Mucosa of gallbladder (tissue), 1 donor: ENCODE measurements around the gene P2RY2. TPM values are rescaled to one million over a fixed set of nuclear protein-coding genes. Genes with fewer than 3 reads are reported as not detected.
"Not testable (repeated sequence)": the region's sequence is repeated elsewhere in the genome, so short reads cannot be mapped to it uniquely, and the experiment has no call there.

Experiments used
- DNase-seq: peaks from one replicate; pipeline ENCODE4 v3.0.0-alpha.2; 2020; ENCODE audit warnings: low spot score
- total RNA-seq: library from RNA; stranded (reverse); gene quantifications from one replicate; pipeline ENCODE4 v1.2.1, GENCODE V29; 2021
- donor health status: DM: no; HTN: no; CAD: no.

The P2RY2 gene
- total RNA-seq, 1 donor from 2014 or later = 12.6 TPM

- DNase-seq = no peak
Measured at GRCh38 chr11:73266646-73267020, 48.6 kb downstream of the P2RY2 start.

- no peak for DNase-seq
Measured at GRCh38 chr11:73267122-73267846, 49.2 kb downstream of the P2RY2 start.

GRCh38 chr11:73267906-73268540 lies 49.9 kb downstream of the P2RY2 start:
- DNase-seq = no peak

GRCh38 chr11:73268671-73269271 lies 50.7 kb downstream of the P2RY2 start:
- DNase-seq = no peak

- DNase-seq = no peak
Measured at GRCh38 chr11:73269459-73270015, 51.5 kb downstream of the P2RY2 start.

- no peak for DNase-seq
Measured at GRCh38 chr11:73270016-73270854, 52.2 kb downstream of the P2RY2 start.

GRCh38 chr11:73270855-73271477 lies 52.9 kb downstream of the P2RY2 start:
- DNase-seq = no peak

GRCh38 chr11:73271478-73271865 lies 53.4 kb downstream of the P2RY2 start:
- DNase-seq = not testable (repeated sequence)

GRCh38 chr11:73271936-73272679 lies 54.0 kb downstream of the P2RY2 start, which contains the start of gene P2RY6:
P2RY6 (plus strand) TSS chr11:73272338; CDS start chr11:73296519, 24,181 bp downstream.
- no peak for DNase-seq

- no peak for DNase-seq
Measured at GRCh38 chr11:73272680-73273038, 54.6 kb downstream of the P2RY2 start.

GRCh38 chr11:73273222-73273895 lies 55.3 kb downstream of the P2RY2 start:
- no peak for DNase-seq

- DNase-seq = not testable (repeated sequence)
Measured at GRCh38 chr11:73274191-73274590, 56.1 kb downstream of the P2RY2 start.

- DNase-seq = no peak
Measured at GRCh38 chr11:73274722-73275380, 56.8 kb downstream of the P2RY2 start.

GRCh38 chr11:73275381-73275750 lies 57.3 kb downstream of the P2RY2 start:
- DNase-seq = no peak

GRCh38 chr11:73277467-73277866 lies 59.4 kb downstream of the P2RY2 start:
- DNase-seq = no peak

GRCh38 chr11:73280626-73281025 lies 62.5 kb downstream of the P2RY2 start:
- no peak for DNase-seq

GRCh38 chr11:73281201-73281741 lies 63.2 kb downstream of the P2RY2 start:
- no peak for DNase-seq

GRCh38 chr11:73281796-73282660 lies 63.9 kb downstream of the P2RY2 start:
- no peak for DNase-seq
